Posterior cingulate gyrus (tissue), 11 donors: Measurements from ENCODE around the gene MEA1.
A peak's percentile ranks its signal among the peaks of the same experiment; 100 is the strongest.

Experiments used
- DNase-seq, 10 donors: peaks; one replicate each; pipeline versions ENCODE4 v3.0.0 to v3.0.0-alpha.2; 2020 to 2021; ENCODE audit warnings: mixed read lengths in 3 of 10
- intact Hi-C: fragments of 100-400 bp; cut with DNase I; formaldehyde crosslinking; loops from one replicate; pipeline ENCODE4 v1.15.1; 2023

Gene MEA1

GRCh38 chr6:43013843-43014433, at the start of gene MEA1, which contains the start of gene KLHDC3:
Gene MEA1, minus strand, starts transcription at chr6:43013946. Its CDS starts 133 bp downstream, at chr6:43013813.
Gene KLHDC3, plus strand, starts transcription at chr6:43014249. Its CDS starts 2,944 bp downstream, at chr6:43017193.
- intact Hi-C loops: loop anchor here (5.0 to 10.0 kb wide), 2 partner anchors 82 to 161 kb away; partner anchors contain the start of gene SRF
- peak; percentile 99 to 100 (median 100) for DNase-seq

DNA sequence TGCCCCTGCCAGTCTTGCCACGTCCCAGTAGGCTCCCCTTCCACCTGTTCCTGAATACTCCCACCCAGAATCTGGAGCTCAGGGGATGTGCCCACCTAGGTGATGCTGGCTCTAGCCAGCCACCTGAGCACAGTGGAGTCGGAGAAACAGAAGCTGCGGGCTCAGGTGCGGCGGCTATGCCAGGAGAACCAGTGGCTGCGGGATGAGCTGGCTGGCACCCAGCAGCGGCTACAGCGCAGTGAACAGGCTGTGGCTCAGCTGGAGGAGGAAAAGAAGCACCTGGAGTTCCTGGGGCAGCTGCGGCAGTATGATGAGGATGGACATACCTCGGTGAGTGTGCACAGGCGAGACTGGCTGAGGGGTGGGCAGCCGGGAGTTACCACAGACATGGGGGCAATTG, 49.1 kb upstream of the MEA1 start:
- peak in 1 of 10 donors; percentile 58 for DNase-seq
- intact Hi-C loops: no loop called here

- DNase-seq: no peak
- intact Hi-C loops: no loop called here
Measured at GRCh38 chr6:43061861-43062260, 48.1 kb upstream of the MEA1 start.

- DNase-seq: peak in 1 of 10 donors; percentile 48
- intact Hi-C loops: no loop called here
Measured at GRCh38 chr6:43060755-43061633, 47.2 kb upstream of the MEA1 start.

GRCh38 chr6:43060034-43060754, 46.4 kb upstream of the MEA1 start:
- intact Hi-C loops: no loop called here
- DNase-seq: peak in 1 of 10 donors; percentile 66

- peak; percentile 98 to 100 (median 100) for DNase-seq
- intact Hi-C loops: loop anchor here (10.0 kb wide), 2 partner anchors 75 to 495 kb away; partner anchors contain the start of genes PPP2R5D and UBR2
Measured at GRCh38 chr6:43059168-43060033, 45.7 kb upstream of the MEA1 start, which contains the start of the genes KLC4 and MRPL2. Gene KLC4, plus strand, starts transcription at chr6:43059631. Its CDS starts 1,705 bp downstream, at chr6:43061336. Gene MRPL2, minus strand, starts transcription at chr6:43059434. Its CDS starts 53 bp downstream, at chr6:43059381.

DNA sequence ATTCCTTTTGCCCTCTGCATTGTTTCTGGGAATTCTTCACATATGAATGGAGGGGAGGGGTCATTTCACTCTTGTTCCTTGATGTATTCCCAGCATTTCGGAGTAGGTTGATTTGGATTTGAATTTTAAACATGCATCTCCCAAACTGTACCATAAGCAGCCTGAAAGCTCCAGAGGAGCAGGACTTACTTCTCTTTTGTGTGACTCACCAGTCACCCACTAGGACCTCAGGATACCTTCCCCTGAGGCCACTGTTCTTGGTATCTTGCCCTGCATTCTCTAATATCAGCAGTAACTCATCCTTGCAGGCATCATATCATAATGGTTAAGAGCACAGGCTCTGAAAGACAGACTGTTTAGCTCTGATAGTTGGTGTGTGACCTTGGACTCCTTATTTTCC, 44.8 kb upstream of the MEA1 start:
- DNase-seq: no peak
- intact Hi-C loops: loop anchor here (10.0 kb wide), 2 partner anchors 74 to 494 kb away; partner anchors contain the start of genes PPP2R5D and UBR2

GRCh38 chr6:43055966-43056365, 42.2 kb upstream of the MEA1 start:
- intact Hi-C loops: loop anchor here (10.0 kb wide), 2 partner anchors 71 to 491 kb away; partner anchors contain the start of genes PPP2R5D and UBR2
- DNase-seq: no peak

DNA sequence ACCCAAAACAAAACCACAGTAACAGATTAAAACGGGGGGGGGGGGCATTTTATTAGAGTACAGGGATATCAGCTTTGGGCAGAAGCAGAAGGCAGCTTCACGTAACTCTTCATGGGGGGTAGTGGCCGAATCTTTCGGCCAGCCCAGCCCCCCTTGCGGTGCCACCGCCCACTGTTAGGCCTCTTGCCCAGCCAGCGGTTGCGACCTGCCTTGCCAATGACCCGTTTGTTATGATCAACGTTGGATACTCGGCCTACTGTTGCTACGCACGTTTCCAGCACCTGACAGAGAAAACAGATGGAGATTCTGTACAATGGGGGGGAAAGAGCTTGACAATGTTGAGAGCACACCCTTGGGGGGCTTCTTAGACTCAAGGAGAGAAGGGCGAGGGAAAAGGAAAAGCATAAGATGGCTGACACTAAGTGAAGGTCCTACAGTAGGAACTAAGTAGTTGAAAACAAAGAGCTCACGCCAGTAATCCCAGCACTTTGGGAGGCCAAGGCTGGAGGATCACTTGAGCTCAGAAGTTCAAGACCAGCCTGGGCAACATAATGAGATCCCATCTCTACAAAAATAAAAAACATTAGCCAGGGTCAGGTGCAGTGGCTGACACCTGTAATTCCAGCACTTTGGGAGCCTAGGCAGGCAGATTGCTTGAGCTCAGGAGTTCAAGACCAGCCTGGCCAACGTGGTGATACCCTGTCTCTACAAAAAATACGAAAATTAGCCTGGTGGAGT, 40.6 kb upstream of the MEA1 start:
- intact Hi-C loops: loop anchor here (10.0 kb wide), 2 partner anchors 70 to 490 kb away; partner anchors contain the start of genes PPP2R5D and UBR2
- peak in 1 of 10 donors; percentile 52 for DNase-seq

DNA sequence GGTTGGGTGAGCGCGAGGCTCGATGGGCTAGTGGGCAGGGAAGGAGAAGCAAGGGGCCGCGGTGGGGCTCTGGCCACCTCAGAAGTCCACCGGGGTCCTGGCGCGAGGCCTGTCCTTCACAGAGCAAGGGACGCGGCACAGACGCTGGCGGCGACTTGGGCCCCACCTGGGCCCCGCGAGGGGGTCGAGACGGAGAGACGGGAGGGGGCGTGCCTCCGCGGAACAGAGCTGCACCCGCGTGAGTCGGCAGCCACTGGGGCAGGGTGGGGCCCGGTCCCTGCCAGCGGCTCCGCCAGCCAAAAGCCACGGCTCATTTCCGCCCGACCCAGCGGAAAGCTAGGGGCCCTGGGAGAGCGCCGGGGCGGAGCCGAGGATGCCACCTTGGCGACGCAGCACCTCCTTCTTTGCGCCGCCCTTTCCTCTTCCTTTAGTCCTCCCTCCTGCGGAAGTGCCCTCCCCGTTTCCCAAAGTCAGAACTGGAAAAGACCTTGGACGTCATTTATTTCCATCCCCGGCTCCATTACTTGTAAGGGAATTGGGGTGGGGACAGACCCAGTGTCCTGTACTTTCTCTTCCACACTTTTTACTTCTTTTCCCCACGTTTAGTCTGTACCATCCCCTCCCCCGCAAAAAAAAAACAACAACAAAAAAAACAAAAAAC, 39.9 kb upstream of the MEA1 start, which contains the start of gene CUL7:
CUL7 (minus strand) TSS at position 307 of the 661 bp plus-strand sequence. CDS start 1,063 bp downstream, outside the sequence.
- intact Hi-C loops: loop anchor here (10.0 kb wide), 2 partner anchors 69 to 489 kb away; partner anchors contain the start of genes PPP2R5D and UBR2
- DNase-seq: peak; percentile 55 to 97 (median 82)

GRCh38 chr6:43052842-43053544, 39.2 kb upstream of the MEA1 start:
- peak in 3 of 10 donors; percentile 76 to 87 (median 85) for DNase-seq

GRCh38 chr6:43052225-43052841, 38.6 kb upstream of the MEA1 start:
- intact Hi-C loops: loop anchor here (10.0 kb wide), 2 partner anchors 68 to 488 kb away; partner anchors contain the start of genes PPP2R5D and UBR2
- peak in 1 of 10 donors; percentile 75 for DNase-seq

More at GRCh38 chr6:43052842-43053544, 39.2 kb upstream of the MEA1 start:
- intact Hi-C loops: loop anchor here (10.0 kb wide), 2 partner anchors 68 to 488 kb away; partner anchors contain the start of genes PPP2R5D and UBR2

DNA sequence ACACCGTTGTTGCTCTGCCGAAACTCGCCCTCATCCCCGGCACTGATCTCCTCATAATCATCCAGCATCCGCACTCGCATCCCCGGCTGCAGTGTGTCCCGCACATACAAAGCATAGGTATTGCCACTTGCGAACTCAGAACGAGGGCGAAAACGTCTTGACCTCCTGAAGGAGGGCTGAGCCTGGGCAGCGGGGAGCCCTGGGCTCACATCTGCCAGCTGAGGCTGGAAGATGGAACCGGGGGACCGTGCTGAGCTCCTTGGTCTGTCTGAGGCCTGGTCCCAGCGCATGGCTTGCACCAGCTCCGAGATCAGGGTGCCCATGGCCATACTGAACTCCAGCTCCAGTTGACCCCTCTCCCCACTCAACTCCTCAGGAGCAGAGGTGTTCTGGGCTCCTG, 37.2 kb upstream of the MEA1 start:
- peak in 1 of 10 donors; percentile 71 for DNase-seq
- intact Hi-C loops: loop anchor here (10.0 kb wide), 2 partner anchors 66 to 486 kb away; partner anchors contain the start of genes PPP2R5D and UBR2

- intact Hi-C loops: no loop called here
- peak in 1 of 10 donors; percentile 46 for DNase-seq
Measured at GRCh38 chr6:43047998-43048397, 34.3 kb upstream of the MEA1 start.

- intact Hi-C loops: no loop called here
- DNase-seq: peak in 1 of 10 donors; percentile 74
Measured at GRCh38 chr6:43045371-43045930, 31.7 kb upstream of the MEA1 start.

DNA sequence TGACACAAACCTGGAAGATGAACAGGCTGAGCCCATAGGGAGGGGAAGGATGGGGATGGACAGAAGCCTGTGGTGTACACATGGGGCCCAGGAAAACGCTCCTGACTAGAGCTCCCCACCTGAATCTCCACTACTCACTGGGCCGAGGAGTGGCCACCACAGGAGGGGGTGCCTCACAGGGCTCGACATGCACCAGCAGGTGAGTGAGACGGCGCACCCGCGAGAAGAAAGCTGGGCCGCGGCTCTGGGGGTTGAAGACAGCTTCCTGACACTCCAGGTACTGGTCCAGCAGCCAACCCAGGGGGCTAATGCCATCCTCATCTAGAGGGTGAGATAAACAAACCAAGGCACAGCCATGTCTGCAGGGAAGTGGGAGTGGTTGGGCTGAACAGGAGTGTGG, 29.6 kb upstream of the MEA1 start:
- DNase-seq: peak in 2 of 10 donors; percentile 52 to 68
- intact Hi-C loops: no loop called here
